ENCODE measurements around the gene CHST15.

Gene CHST15

GRCh38 chr10:124050021-124051015 is 43.1 kb downstream of the CHST15 start:
- no peak for TF ChIP-seq CTCF (IDR thresholded peaks at IDR 0.05)
- peaks cover 44% of the 10 kb centered on the region for H3K36me3 ChIP-seq
- H3K4me1 ChIP-seq (ENCODE audit: control insufficient read depth in 1 of 2, insufficient read depth in 1 of 2, low read depth in 1 of 2, low read length in 1 of 2), result peaks cover 20 to 24% of the 10 kb centered on the region in 2 experiments
- H3K27me3 ChIP-seq, result no peaks in the 10 kb centered on the region
- H3K27ac ChIP-seq, result peak overlapping the region; percentile 10
- H3K4me3 ChIP-seq (ENCODE audit: low read depth in 1 of 2, low read length in 1 of 2), result no peak overlapping the region
- H3K9me3 ChIP-seq, result no peaks in the 10 kb centered on the region

- Histone ChIP-seq H3K27me3 (no peaks in the 10 kb centered on the region), H3K36me3 (peaks cover 50% of the 10 kb centered on the region), H3K4me1 (ENCODE audit: control insufficient read depth in 1 of 2, insufficient read depth in 1 of 2, low read depth in 1 of 2, low read length in 1 of 2) (peaks cover 16% of the 10 kb centered on the region in 2 experiments), H3K27ac (peak overlapping the region; percentile 5), H3K4me3 (ENCODE audit: low read depth in 1 of 2, low read length in 1 of 2) (no peak overlapping the region), H3K9me3 (no peaks in the 10 kb centered on the region)
- TF ChIP-seq CTCF (IDR thresholded peaks at IDR 0.05), result no peak
These were observed 43.9 kb downstream of the CHST15 start for GRCh38 chr10:124049484-124049883.

GRCh38 chr10:124048371-124049290 is 44.8 kb downstream of the CHST15 start:
- Histone ChIP-seq H3K9me3 (no peaks in the 10 kb centered on the region), H3K27me3 (no peaks in the 10 kb centered on the region), H3K4me3 (ENCODE audit: low read depth in 1 of 2, low read length in 1 of 2) (no peak overlapping the region), H3K36me3 (peaks cover 59% of the 10 kb centered on the region), H3K27ac (peak overlapping the region; percentile 35), H3K4me1 (ENCODE audit: control insufficient read depth in 1 of 2, insufficient read depth in 1 of 2, low read depth in 1 of 2, low read length in 1 of 2) (peaks cover 9 to 15% of the 10 kb centered on the region in 2 experiments)
- TF ChIP-seq CTCF (IDR thresholded peaks at IDR 0.05), result no peak

- no peak overlapping the region for H3K4me3 ChIP-seq (ENCODE audit: low read depth in 1 of 2, low read length in 1 of 2)
- H3K27me3 ChIP-seq, result no peaks in the 10 kb centered on the region
- TF ChIP-seq CTCF (IDR thresholded peaks at IDR 0.05), result no peak
- H3K27ac ChIP-seq, result peak overlapping the region; percentile 35
- peaks cover 12 to 18% of the 10 kb centered on the region in 2 experiments for H3K4me1 ChIP-seq (ENCODE audit: control insufficient read depth in 1 of 2, insufficient read depth in 1 of 2, low read depth in 1 of 2, low read length in 1 of 2)
- no peaks in the 10 kb centered on the region for H3K9me3 ChIP-seq
- H3K36me3 ChIP-seq, result peaks cover 69% of the 10 kb centered on the region
These were observed 45.8 kb downstream of the CHST15 start for GRCh38 chr10:124047427-124048152.

GRCh38 chr10:124045801-124046355 is 47.5 kb downstream of the CHST15 start:
- Histone ChIP-seq H3K9me3 (no peaks in the 10 kb centered on the region), H3K4me1 (ENCODE audit: control insufficient read depth in 1 of 2, insufficient read depth in 1 of 2, low read depth in 1 of 2, low read length in 1 of 2) (peaks cover 27 to 35% of the 10 kb centered on the region in 2 experiments), H3K36me3 (peaks cover 79% of the 10 kb centered on the region), H3K27me3 (no peaks in the 10 kb centered on the region), H3K27ac (peak overlapping the region; percentile 35), H3K4me3 (ENCODE audit: low read depth in 1 of 2, low read length in 1 of 2) (no peak overlapping the region)
- TF ChIP-seq CTCF (IDR thresholded peaks at IDR 0.05), result no peak
